HG03025 (cell line): Measurements from ENCODE around the gene EHMT2.
"Not testable (repeated sequence)": the region's sequence is repeated elsewhere in the genome, so short reads cannot be mapped to it uniquely, and the experiment has no call there.

Experiments
- ATAC-seq: cut with Tn5 transposase; IDR thresholded peaks from one replicate; pipeline ENCODE4 v1.9.1; 2021; ENCODE audit warnings: mild to moderate bottlenecking, moderate library complexity; ENCODE audit not compliant: unreplicated experiment, low FRiP score

EHMT2 gene

DNA sequence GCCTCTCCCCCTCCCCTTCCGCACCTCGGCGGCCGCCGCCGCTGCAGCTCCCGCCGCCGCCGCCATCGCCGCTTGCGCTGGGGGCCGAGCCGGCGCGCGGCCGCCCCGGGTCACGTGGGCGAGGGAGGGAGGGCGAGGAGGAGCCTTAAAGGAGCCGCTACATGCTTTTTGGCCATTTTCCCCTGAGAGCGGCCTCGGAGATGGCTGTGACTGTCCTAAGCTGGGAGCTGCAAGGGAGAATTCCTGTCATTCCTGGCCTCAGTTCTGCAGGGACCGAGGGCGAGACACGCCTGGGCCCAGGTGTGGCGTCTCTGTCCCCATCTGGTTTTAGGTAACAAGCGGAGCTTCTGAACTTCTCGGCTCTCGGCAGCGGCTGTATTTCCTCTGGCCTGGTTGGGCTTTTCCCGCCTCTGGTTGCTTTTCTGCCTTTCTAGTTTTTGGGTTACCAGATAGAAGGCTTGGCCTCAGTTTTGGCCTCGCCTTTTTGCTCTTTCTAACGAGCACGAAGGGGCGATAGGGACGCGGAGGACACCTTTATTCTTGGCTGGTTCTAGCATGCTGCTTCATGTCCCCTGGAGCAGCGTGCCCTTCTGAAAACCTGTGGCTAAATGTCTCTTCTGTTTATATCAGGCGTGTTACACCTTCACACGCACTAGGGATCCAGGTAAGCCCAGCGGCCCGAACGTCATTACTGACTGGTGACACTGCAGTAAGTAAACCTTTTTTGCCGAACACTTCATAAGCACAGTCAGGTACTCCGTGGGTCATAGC is at the start of gene EHMT2:
TSS of gene EHMT2 (minus strand) at position 87 of the 771 bp plus-strand sequence. CDS start at position 66, 21 bp downstream.
- no peak for ATAC-seq

DNA sequence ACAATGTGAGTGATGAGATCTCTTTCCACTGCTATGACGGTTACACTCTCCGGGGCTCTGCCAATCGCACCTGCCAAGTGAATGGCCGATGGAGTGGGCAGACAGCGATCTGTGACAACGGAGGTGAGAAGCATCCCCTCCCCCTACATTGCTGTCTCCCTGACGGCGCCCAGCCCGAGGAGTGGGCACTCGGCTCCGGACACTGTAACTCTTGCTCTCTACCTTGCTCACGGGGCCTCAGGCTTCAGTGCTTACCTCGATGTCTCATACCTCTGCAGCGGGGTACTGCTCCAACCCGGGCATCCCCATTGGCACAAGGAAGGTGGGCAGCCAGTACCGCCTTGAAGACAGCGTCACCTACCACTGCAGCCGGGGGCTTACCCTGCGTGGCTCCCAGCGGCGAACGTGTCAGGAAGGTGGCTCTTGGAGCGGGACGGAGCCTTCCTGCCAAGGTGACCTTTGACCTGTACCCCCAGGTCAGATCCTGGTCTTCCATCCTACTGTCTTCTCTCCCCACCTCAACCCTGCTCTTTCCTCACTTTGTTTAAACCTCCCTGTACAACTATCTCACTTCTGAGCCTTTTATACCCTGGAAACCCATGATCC is 49.7 kb upstream of the EHMT2 start:
- no peak for ATAC-seq

DNA sequence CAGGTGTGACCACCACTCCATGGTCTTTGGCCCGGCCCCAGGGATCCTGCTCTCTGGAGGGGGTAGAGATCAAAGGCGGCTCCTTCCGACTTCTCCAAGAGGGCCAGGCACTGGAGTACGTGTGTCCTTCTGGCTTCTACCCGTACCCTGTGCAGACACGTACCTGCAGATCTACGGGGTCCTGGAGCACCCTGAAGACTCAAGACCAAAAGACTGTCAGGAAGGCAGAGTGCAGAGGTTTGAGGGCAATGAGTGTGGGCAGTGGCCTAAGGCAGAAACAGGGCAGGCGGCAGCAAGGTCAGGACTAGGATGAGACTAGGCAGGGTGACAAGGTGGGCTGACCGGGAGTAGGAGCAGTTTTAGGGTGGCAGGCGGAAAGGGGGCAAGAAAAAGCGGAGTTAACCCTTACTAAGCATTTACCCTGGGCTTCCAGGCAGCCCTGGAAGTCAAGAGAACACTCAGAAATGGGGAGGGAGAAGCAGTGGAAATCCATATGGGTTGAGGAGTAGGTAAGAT is 48.9 kb upstream of the EHMT2 start:
- ATAC-seq = no peak

DNA sequence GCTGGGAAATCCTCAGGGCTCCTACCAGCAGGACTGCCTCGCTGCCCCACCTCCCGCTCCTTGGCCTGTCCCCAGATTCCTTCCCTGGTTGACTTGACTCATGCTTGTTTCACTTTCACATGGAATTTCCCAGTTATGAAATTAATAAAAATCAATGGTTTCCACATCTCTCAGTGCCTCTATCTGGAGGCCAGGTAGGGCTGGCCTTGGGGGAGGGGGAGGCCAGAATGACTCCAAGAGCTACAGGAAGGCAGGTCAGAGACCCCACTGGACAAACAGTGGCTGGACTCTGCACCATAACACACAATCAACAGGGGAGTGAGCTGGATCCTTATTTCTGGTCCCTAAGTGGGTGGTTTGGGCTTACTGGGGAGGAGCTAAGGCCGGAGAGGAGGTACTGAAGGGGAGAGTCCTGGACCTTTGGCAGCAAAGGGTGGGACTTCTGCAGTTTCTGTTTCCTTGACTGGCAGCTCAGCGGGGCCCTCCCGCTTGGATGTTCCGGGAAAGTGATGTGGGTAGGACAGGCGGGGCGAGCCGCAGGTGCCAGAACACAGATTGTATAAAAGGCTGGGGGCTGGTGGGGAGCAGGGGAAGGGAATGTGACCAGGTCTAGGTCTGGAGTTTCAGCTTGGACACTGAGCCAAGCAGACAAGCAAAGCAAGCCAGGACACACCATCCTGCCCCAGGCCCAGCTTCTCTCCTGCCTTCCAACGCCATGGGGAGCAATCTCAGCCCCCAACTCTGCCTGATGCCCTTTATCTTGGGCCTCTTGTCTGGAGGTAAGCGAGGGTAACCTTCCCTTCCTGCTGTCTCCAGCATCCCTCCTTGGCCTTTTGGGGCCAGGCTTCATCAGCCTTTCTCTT is 48.2 kb upstream of the EHMT2 start, which contains the start of gene CFB:
TSS of gene CFB (plus strand) at position 589 of the 863 bp plus-strand sequence. CDS start at position 716, 127 bp downstream.
- no peak for ATAC-seq

GRCh38 chr6:31945154-31945506 is 47.6 kb upstream of the EHMT2 start:
- ATAC-seq = no peak

DNA sequence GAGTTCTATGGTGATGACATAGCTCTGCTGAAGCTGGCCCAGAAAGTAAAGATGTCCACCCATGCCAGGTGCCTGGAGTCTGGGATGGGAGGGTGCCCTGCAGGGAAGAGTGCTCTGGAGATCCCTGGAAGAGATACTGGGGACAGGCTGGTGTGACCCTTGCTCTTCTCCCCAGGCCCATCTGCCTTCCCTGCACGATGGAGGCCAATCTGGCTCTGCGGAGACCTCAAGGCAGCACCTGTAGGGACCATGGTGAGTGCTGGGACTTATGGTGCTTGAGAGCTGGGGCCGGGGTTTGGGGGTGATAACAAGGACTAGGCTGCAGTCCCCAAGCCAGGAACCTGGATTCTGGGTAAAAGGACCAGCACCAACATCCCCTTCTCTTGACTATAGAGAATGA is 46.2 kb upstream of the EHMT2 start:
- ATAC-seq = no peak

GRCh38 chr6:31940256-31940664 is 42.8 kb upstream of the EHMT2 start:
- no peak for ATAC-seq

- no peak for ATAC-seq
Observed at GRCh38 chr6:31935823-31936222, 38.3 kb upstream of the EHMT2 start.

- no peak for ATAC-seq
Observed at GRCh38 chr6:31935021-31935420, 37.5 kb upstream of the EHMT2 start.

- no peak for ATAC-seq
Observed at GRCh38 chr6:31933537-31933936, 36.0 kb upstream of the EHMT2 start.

- not testable (repeated sequence) for ATAC-seq
Observed at GRCh38 chr6:31932137-31932536, 34.6 kb upstream of the EHMT2 start.

DNA sequence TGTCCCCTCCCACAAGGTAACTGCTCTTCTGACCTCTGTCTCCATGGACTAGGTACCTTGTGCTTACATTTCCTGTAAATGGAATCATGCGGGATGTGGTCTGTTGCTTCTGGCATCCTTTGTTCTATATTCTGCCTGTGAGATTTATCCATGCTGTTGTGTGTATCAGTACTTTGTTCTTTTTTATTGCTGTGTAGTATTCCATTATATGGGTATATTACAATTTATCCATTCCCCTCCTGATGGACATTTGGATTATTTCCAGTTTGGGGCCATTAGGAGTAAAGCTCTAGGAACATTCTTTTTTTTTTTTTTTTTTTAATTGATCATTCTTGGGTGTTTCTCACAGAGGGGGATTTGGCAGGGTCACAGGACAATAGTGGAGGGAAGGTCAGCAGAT is 33.5 kb upstream of the EHMT2 start:
- no peak for ATAC-seq

DNA sequence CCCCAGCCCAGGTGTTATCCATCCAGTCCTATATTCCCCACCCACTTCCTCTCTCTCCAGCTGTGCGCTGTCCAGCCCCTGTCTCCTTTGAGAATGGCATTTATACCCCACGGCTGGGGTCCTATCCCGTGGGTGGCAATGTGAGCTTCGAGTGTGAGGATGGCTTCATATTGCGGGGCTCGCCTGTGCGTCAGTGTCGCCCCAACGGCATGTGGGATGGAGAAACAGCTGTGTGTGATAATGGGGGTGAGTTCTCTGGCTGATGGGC is 31.1 kb upstream of the EHMT2 start:
- no peak for ATAC-seq

GRCh38 chr6:31927863-31928671 is 30.6 kb upstream of the EHMT2 start:
- no peak for ATAC-seq

- ATAC-seq = no peak
Observed at GRCh38 chr6:31927242-31927862, 29.9 kb upstream of the EHMT2 start, which contains the start of gene C2. C2 (plus strand) TSS chr6:31927717; CDS start chr6:31927753, 36 bp downstream.

DNA sequence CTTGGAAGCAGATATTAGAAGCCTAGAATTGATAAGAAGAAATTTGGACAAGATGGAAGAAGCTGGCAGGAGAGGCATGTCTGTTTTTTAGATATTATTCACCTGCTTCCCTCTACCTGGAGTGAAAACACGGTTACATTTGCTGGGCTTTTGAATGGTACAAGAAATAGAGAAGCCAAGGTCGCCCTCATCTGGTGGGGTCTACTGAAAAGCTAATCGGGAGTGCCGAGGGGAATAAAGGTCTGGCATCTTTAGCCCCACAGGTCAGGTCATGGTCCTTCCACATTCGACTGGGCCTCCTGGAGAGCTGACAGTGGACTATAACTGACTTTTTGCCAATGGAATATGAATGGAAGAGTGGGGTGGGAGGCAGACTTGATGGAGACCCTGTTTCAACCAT is 25.4 kb upstream of the EHMT2 start:
- ATAC-seq = no peak

DNA sequence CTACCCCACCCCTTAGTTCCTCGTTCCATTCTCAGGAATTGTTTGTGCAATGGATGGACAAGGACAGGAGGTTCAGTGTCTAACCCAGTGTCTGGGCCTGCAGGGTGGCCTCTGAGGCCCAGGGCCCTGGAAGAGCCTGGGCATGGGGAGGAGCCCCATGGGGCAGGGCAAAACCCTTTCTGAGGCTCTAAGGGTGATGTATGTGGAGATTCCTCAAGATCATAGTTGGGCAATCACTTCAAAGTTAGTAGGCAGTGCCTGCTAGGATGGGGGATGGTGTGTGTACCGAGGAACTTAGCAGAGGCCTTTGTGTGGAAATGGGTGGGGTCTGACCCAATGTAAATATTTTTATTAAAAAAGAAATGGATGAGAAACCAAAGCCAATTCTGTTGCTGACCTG is 23.3 kb upstream of the EHMT2 start:
- ATAC-seq = no peak

DNA sequence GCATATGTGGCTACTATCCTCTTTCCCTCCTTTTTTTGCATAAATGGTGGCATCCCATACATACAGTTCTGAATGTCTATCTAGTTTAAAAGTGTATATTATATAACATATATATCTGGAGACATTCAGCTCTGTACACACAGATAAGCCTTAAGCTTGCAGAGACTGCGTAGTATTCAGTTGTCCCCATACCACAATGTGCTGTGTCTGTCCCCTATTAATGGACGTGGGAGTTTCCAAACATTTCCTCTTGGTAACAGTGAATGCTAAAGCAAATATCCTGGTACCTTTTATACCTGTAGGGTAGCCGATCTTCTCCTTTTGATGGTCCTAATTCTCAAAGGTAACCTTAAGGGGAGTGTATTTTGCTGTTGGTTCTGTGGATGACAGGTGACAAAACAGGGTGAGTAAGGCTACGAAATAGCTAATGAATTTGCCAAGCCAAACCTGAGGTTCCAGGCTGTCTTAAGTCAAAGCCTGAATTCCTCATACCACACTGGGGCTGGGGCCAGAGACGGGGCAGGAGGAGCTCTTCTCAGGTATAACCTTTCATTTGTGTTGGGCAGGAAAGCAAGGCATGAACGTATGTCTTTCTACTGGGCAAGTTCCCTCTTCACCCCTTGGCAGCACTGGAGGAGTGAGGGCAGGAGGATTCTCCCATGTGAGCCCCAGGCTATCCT is 22.3 kb upstream of the EHMT2 start:
- ATAC-seq = no peak

GRCh38 chr6:31918069-31918720 is 20.7 kb upstream of the EHMT2 start:
- no peak for ATAC-seq
